Stimulated activated CD4-positive, alpha-beta T cell treated with anti-CD3 and anti-CD28 coated beads, Interleukin-12 subunit alpha, Interleukin-12 subunit beta, amount 100 ng/mL, for 24 hours (primary cell): Measurements from ENCODE around the gene BCKDK.
"Not testable (repeated sequence)": the region's sequence is repeated elsewhere in the genome, so short reads cannot be mapped to it uniquely, and the experiment has no call there.

Source experiments
- DNase-seq, 2 experiments: peaks; one replicate each; pipeline ENCODE4 v3.0.0-alpha.2; 2020; ENCODE audit warnings: low read depth in 2 of 2

BCKDK gene

DNA sequence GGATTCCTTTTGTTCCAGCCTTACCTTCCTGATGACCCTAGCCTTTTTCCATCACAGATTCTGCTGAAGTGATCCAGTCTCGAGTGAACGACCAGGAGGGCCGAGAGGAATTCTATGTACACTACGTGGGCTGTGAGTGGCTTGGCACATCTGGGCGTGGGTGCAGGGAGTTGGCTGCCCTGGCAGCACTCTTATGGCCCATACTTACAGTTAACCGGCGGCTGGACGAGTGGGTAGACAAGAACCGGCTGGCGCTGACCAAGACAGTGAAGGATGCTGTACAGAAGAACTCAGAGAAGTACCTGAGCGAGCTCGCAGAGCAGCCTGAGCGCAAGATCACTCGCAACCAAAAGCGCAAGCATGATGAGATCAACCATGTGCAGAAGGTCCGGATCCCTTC is 11.9 kb downstream of the BCKDK start:
- no peak for DNase-seq

DNA sequence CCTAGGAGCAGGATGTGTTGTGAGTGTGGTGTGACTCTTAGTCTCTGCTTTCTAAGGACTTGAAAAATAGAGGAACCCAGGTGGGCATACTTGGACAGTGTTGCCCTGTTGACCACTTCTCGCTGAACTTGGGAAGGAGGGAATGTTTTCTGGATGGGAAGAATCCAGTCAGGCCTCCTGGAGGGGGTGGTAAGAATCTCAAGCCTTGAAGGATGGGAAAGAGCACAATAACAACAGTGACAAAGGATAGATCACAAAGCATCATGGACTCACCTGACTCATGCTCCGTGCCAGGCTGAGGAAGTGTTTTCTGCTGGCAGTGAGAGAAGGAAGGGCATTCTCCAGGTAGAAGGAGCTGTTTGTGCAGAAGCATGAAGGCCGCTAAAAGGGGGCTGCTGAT is 17.7 kb downstream of the BCKDK start:
- DNase-seq, result no peak

DNA sequence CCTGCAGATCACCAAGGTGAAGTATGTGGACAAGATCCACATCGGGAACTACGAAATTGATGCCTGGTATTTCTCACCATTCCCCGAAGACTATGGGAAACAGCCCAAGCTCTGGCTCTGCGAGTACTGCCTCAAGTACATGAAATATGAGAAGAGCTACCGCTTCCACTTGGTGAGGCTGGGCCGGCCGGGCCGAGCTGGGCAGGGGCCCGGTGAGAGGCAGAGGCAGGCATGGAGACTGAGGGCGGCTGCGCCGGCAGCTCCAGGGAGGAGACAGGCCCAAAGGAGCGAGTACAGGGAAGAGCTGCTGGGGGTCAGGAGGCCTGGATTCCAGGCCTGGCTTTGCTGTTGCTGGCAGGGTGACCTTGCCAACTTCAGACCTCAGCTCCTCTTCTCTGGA is 19.0 kb downstream of the BCKDK start:
- DNase-seq, result no peak

DNA sequence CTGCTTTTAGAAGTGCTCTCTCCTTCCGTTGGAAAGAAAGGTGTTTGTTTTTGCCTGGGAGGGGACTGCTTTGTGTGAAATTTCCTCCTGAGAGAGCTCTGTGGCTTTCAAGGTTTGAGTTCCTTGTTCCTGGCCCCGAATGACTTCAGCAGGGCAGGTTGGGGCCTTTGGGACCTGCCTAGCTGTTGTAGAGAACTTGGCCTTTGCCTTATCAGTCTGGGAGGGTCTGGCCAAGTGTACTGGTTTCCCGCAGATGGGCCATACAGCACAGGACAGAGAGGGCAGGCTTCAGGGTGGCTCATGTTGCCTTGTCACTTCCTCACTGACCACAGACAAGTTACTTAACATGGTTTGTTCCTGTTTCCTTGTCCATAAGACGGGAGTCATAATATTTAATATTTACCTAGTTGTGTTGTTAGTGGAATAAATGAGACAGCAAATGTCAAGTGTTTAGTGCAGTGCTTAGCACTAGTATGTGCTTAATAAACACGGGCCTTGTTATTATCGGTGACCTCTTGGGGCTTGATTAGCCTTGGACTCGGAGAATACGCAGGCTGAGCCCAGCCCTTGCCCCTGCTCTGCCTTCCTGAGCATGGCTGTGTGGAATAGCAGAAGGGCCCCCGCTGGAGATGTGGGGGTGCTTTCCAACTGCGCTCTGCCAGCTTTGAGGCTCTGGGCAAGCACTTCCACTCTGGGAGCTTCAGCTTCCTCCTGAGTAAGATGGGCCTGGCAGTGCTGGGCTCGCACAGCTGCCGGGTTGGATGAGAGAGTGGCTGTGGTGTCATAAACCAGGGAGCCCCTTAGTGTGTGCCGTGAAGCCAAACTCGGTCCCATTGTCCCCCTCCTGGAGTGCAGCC is 20.8 kb downstream of the BCKDK start:
- DNase-seq, result no peak

DNA sequence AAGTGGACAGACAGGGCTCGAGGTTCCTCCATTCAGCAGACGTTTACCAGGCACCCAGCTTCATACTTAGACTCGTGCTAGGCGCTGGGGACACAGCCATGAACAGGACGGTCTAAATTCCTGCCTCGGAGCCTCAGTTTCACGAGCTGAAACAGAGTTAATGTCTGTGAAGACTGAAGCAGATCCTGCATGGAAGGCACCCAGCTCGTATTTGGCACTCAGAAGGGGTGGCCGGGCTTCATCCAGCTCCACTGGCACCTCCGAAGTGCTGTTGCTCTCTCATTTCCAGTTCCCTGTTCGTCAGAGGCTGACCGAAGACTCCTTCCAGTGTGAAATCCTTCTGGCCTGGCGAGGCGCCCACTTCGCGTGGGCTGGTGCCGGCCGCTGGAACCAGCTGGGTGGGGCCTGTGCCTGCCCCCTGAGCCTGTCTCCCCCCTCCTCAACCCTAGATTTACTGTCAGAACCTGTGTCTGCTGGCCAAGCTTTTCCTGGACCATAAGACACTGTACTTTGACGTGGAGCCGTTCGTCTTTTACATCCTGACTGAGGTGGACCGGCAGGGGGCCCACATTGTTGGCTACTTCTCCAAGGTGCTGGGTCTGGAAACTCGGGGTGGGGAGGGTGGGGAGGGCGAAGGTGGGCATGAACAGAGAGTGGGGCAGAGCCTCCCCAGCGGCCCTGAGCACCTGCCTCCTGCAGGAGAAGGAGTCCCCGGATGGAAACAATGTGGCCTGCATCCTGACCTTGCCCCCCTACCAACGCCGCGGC is 21.6 kb downstream of the BCKDK start:
- DNase-seq, result no peak

DNA sequence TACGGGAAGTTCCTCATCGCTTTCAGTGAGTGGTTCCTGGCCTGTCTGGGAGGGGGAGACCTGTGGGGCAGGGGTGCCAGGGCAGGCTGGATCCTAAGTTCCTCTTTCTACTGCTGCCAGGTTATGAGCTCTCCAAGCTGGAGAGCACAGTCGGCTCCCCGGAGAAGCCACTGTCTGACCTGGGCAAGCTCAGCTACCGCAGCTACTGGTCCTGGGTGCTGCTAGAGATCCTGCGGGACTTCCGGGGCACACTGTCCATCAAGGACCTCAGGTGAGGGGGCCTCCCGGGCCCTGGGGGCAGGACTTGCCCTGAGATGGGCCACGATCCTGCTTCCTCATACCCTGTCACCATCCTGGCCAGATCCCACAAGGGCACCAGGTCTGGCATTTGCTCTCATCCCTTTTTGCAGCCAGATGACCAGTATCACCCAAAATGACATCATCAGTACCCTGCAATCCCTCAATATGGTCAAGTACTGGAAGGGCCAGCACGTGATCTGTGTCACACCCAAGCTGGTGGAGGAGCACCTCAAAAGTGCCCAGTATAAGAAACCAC is 22.2 kb downstream of the BCKDK start:
- DNase-seq, result no peak

DNA sequence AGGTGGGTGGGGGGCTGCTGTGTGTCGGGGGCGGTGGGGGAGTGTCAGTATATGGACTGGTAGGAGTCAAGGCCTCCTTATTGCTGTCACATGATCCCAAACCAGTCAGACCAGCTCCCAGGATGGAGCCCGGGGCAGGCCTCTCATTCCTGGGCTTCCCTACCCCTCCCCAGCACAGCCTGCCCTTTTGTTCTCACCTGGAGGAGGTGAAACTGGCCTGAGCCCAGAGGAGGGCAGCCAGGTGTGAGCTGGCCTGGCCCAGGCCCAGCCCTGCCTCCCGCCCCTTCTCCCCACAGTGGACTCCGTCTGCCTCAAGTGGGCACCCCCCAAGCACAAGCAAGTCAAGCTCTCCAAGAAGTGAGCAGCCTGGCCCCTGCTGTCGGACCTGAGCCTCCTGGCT is 22.7 kb downstream of the BCKDK start:
- no peak for DNase-seq

DNA sequence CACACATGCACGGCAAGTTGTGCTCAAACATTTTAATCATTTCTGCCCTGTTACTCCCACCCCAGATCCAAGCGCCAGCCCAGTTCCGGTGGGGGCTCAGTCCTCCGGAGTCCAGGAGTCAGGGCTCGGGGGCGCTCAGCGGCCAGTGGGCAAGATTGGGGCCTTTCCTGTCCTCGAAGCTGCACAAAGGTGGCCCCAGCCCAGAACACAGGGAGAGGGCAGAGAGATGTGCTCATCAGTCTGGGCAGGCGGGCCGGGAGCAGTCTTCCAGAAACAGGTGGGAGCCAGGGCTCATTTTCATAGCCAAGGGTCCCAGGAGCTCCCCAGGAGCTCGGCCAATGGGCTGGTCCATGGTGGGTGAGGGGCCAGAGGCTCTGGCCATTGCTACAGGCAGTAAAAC is 23.2 kb downstream of the BCKDK start:
- no peak for DNase-seq

DNA sequence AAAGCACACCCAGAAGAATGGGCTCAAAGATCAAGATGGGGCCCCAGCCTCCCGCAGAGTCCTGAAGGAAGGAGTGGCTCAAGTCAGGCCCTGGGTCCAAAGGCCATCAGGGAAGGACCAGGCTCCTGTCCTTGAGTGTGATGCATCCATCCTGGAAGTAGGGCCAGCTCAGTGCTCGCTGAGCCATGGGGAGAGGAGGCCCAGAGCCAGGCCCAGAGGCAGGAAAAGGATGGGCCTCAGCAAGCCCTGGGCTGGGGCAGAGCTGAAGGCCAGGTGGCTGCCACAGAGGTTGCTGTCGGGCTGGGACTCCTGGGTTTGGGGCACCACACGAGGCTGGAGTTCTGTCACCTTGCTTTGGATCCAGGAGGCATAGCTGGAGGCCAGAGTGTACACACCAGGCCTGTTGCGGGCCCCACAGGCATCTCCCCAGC is 23.7 kb downstream of the BCKDK start:
- no peak for DNase-seq

DNA sequence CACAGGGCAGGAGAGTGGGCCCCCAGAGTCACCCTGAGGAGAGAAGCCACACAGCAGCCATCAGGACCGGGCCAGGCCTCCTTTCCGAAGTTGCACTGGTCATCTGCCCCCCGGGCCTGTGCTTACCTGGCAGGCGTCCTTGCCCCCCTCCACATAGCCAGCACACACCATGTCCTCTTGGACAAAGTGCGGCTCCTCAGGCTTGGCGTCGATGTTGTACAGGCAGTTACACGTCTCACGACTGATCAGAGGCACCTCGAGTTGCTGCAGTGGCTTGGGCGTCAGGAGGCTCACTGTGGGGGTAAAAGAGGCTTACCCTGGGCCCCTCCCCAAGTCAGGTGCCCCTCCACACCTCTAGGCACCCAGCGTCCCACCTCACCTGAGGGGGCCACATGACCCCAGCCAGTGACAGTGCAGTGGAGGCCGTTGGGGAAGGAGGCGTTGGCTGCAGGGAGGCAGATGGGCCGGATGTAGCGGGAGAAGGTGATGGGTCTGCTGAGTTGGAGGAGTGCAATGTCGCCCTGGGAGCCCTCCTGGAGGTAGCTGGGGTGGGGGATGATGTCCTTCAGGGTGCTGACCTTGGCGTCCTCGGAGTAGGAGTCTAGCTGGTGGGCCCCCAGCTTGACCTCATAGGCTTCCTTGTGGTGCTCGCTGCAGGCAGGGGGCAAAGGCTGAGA is 24.3 kb downstream of the BCKDK start:
- DNase-seq, result no peak

DNA sequence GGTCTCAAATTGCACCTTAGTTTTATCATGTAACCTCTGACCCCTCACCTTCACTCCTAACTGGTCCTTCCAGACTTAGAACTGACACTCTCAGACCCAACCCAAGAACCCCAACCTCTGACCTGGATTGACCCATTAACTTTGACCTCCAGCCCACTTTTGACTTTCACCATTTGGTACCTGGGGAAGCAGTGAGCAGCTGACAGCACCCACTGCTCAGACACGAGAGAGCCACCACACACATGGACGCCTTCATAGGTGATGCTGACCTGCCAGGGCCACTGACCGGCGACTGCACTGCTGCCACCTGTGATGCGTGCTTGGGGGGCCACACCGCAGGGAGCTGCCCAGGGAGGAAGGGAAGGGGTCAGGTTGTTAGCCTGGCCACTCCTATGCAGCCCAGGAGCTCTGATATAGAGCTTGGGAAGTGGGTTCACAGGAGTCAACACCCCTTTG is 24.9 kb downstream of the BCKDK start:
- no peak for DNase-seq

DNA sequence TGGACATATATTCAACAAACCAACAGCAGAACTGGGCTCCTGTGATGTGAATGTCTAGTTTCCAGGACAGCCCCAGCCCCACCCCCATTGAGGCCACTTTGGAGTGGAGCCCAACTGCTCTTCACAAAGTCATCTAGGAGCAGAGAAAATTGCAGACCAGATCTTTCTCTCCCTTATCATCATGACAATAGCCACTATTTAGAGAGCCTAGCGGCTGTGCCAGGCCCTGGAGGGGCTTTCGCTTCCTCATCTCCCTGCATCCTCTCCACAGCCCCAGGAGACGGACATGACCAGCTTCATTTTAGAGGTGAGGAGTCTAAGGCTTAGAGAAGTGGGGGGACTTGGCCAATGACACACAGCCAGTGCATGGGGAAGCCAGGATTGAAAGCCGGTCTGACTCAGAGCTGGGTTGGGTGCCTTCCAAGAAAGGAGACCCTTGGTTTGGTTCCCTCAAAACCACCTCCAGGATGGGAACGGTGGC is 25.9 kb downstream of the BCKDK start:
- DNase-seq, result no peak

DNA sequence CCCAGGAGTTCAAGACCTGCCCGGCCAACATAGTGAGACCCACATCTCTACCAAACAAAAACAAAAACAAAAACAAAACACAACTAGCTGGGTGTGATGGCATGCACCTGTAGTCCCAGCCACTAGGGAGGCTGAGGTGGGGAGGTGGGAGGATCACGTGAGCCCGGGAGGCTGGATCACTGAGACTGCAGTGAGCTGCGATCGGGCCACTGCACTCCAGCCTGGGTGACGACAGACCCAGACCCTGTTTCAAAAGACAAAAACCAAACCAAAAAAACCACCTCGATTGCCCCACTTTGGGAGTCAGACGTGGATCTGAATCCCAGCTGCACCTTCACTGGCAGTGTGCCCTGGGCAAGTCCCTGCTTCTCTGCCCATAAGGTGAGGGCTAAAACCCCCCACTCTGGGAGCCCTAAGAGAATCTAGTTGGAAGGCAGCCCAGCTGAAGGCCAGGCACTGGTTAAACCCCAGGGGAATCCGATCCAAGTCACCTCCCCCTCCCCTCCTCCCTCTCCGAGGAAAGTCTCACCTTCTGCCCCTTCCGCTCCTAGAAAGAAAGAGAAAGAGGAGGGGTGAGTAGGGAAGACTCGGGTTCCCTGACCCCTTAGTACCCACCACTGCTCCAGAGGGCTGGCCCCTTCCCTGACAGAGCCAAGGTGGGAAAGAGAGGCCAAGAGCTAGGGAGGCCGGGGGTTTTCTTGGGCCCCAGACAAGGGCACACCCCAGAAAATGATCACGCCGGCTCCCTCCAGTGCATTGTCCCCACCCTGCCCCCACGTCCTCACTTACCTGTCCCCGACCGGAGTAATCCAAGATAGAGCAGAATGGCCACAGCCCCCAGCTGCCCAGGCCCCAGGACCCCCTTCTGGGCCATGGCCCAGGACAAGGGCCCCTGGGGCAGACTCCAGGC is 26.7 kb downstream of the BCKDK start:
- no peak for DNase-seq

DNA sequence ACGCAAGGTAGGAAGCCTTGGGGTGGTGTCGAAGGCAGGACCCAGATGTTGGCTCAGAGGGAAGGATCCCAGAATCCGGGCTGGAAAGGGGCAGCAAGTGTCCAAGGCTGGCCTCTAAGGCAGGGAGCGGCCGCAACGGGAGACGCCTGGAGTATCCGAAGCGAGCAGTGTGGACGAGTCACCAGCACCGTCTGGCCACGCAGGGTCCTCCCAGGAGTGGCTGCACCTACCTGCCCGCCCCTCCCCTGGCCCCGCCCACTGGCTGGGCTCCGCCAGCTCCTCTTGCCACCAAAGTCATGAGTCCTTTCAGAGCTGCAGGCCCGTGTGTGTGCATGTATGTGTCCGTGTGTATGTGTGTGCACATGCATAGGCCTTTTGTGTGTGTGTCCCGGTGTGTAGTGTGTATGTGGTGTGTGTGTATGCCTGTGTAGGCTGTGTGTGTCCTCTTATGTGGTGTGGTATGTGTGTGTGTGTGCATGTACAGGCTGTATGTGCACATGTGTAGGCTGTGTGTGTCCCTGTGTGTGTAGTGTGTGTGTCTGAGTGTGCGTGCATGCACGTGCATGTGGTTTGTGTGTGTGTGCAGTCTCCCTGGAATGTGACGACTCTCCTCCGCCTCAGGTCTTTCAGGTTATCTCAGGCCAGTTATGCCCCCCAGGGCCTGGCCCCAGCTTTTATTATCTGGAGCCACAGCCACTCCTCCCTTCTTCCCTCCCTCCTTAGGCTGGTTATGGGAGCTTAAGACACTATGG is 27.5 kb downstream of the BCKDK start, which contains the start of gene PRSS8:
PRSS8 (minus strand) TSS at position 193 of the 752 bp plus-strand sequence. CDS start 229 bp downstream, outside the sequence.
- no peak for DNase-seq

DNA sequence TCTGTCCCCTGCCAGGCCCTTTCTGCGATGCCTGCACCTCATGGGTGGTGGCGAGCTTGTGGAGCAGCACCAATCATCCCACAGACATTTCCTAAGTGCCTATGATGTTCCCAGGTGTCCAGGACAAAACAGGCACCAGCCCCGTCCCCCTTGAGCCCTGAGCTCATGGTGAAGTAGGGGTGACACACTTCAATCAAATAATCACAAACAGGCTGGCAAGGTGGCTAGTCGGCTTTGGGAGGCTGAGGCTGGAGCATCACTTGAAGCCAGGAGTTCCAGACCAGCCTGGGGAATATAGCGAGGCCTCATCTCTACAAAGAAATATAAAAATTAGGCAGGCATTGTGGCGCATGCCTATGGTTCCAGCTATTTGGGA is 28.1 kb downstream of the BCKDK start:
- no peak for DNase-seq

DNA sequence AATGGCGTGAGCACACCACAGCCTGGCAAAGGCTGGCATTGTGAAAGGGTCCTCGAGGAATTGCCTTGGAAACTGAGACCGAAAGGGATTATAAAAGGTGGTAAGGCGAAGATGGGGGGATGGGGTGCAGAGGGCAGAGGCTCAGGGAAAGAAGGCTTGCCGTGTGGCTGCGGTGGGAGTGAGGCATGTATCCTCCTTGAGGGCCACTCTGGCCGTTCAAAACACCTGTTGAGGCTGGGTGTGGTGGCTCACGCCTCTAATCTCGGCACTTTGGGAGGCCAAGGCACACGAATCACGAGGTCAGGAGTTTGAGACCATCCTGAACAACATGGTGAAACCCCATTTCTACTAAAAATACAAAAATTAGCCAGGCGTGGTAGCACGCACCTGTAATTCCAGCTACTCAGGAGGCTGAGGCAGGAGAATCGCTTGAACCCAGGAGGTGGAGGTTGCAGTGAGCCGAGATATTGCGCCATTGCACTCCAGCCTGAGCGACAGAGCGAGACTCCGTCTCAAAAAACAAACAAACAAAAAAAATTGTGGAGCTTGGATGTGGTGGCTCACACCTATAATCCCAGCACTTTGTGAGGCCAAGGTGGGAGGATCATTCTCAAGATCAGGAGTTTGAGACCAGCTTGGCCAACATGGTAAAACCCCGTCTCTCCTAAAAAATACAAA is 28.8 kb downstream of the BCKDK start:
- not testable (repeated sequence) for DNase-seq

DNA sequence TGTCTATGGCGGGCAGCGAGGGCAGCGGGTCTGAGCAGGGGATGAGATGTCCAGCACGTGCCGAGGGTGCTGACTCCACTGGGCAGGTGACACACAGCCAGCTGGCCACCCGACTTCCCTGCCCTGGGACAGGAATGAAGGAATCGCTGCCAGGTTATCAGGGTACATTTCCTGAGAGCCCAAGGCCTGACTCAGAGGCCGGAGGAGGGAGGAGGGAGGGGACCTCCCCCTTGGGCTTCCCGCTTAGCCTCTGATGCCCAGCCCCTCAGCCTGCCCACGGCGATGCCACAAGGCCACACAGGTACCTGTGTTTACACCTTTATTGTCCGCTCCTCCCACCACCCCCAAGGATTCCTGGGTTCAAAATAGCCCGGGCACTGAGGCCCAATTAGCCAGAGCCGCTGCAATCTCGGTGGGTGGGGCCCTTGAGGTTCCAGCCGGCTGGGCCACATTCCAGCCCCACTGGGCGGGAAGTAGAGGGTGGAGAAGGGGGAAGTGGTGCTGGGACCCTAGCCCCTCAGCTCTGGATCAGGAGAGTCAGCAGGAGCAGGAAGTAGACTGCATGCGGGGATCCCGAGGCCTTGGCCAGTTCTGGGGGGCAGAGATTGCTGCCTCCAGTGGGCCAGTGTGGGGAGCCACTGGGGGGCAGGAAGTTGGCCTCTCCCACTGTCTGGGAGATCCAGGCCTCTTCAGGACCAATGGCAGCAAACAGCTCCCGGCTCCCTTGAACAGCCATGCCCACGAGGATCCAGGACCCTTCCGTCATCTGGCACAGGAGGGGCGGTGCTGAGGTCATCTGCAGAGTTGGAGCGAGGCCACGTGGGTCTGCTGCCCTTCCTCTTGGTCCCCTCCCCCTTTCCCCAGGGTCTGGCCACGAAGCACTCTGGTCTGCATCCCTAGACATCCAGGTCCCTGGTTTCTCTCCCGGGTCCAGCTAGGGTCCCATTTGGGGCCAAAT is 30.7 kb downstream of the BCKDK start:
- DNase-seq, result no peak

DNA sequence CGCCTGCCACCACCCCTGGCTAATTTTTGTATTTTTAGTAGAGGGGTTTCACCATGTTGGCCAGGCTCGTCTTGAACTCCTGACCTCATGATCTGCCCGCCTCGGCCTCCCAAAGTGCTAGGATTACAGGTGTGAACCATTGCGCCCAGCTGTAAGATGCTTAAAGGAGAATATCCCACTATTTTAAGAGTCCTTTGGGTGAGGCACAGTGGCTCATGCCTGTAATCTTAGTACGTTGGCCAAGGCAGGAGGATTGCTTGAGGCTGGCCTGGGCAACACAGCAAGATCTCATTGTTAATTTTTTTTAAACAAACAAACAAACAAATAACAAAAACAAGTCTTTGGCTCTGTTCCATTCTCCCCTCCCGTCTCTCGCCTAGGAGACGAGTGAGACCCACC is 32.9 kb downstream of the BCKDK start:
- not testable (repeated sequence) for DNase-seq
